Endometrial microvascular endothelial cells (primary cell): ENCODE results near the gene BHLHE41. TPM values are rescaled to one million over a fixed set of nuclear protein-coding genes. Genes with fewer than 3 reads are reported as not detected.

ENCODE experiments used
- in situ Hi-C: cut with HindIII; loops from 2 replicates; pipeline ENCODE4 v1.10.0; 2017; ENCODE audit warnings: low sequenced_read_pairs, low pct_unique_long_range_greater_than_20kb; ENCODE audit errors: inconsistent ontology term
- total RNA-seq: library from RNA; depleted of rRNA; stranded (reverse); fragments of >200 nt; gene quantifications from one replicate; pipeline ENCODE4 v1.2.3, GENCODE V29; 2015; ENCODE audit errors: inconsistent ontology term

Gene BHLHE41
- total RNA-seq, 1 donor from 2014 or later = 0.56 TPM

GRCh38 chr12:26136688-26137087 is 11.9 kb upstream of the BHLHE41 start:
- in situ Hi-C loops = no loop called here

- in situ Hi-C loops = no loop called here
These were observed 10.7 kb upstream of the BHLHE41 start for GRCh38 chr12:26135571-26135970.

GRCh38 chr12:26135010-26135420 is 10.2 kb upstream of the BHLHE41 start:
- in situ Hi-C loops = no loop called here

- in situ Hi-C loops = no loop called here
These were observed 9.7 kb upstream of the BHLHE41 start for GRCh38 chr12:26134540-26134939.

- in situ Hi-C loops = no loop called here
These were observed 8.7 kb upstream of the BHLHE41 start for GRCh38 chr12:26133521-26133920.

- in situ Hi-C loops = no loop called here
These were observed 8.0 kb upstream of the BHLHE41 start for GRCh38 chr12:26132866-26133265.

GRCh38 chr12:26131936-26132335 is 7.1 kb upstream of the BHLHE41 start:
- in situ Hi-C loops = no loop called here

- in situ Hi-C loops = no loop called here
These were observed 5.9 kb upstream of the BHLHE41 start for GRCh38 chr12:26130728-26131127.

- in situ Hi-C loops = no loop called here
These were observed 3.3 kb upstream of the BHLHE41 start for GRCh38 chr12:26128168-26128567.

GRCh38 chr12:26127404-26127803 is 2.6 kb upstream of the BHLHE41 start:
- in situ Hi-C loops = no loop called here

GRCh38 chr12:26126340-26127284 is 1.8 kb upstream of the BHLHE41 start:
- in situ Hi-C loops = no loop called here

GRCh38 chr12:26125400-26126339 is 833 bp upstream of the BHLHE41 start:
- in situ Hi-C loops = no loop called here

- in situ Hi-C loops = loop anchor here (25.0 kb wide), 1 partner anchor 514 kb away; no protein-coding TSS in a partner anchor
These were observed 1.3 kb downstream of the BHLHE41 start for GRCh38 chr12:26123482-26123980.

GRCh38 chr12:26122681-26123481 is 2.0 kb downstream of the BHLHE41 start:
- in situ Hi-C loops = loop anchor here (25.0 kb wide), 1 partner anchor 514 kb away; no protein-coding TSS in a partner anchor

- in situ Hi-C loops = loop anchor here (25.0 kb wide), 1 partner anchor 515 kb away; no protein-coding TSS in a partner anchor
These were observed 2.7 kb downstream of the BHLHE41 start for GRCh38 chr12:26122061-26122680.

- in situ Hi-C loops = loop anchor here (25.0 kb wide), 1 partner anchor 516 kb away; no protein-coding TSS in a partner anchor
These were observed 3.3 kb downstream of the BHLHE41 start for GRCh38 chr12:26121323-26122060.

GRCh38 chr12:26120561-26121274 is 4.1 kb downstream of the BHLHE41 start:
- in situ Hi-C loops = loop anchor here (25.0 kb wide), 1 partner anchor 517 kb away; no protein-coding TSS in a partner anchor
